ENCODE measurements around the gene LRRC8C. TPM values are rescaled to one million over a fixed set of nuclear protein-coding genes. Genes with fewer than 3 reads are reported as not detected.
A peak's percentile ranks its signal among the peaks of the same experiment; 100 is the strongest.

LRRC8C gene
- total and polyA plus RNA-seq, 11 donors = 3.2 to 16.3 (median 9.2) TPM

- H3K4me3 ChIP-seq = no peak overlapping the region
- H3K27me3 ChIP-seq = no peaks in the 10 kb centered on the region
- peak overlapping the region in 4 of 12 donors; percentile 9 to 85 (median 16) for H3K27ac ChIP-seq
- ATAC-seq (no peak), DNase-seq (no peak)
- H3K4me1 ChIP-seq = peaks cover 0 to 56% (median 14%) of the 10 kb centered on the region in 12 donors
- H3K9me3 ChIP-seq = no peaks in the 10 kb centered on the region
- no peaks in the 10 kb centered on the region for H3K36me3 ChIP-seq
- intact Hi-C loops (cut with DNase I) = no loop called here
- TF ChIP-seq POLR2A (IDR thresholded peaks at IDR 0.05) = no peak
- no peak for TF ChIP-seq CTCF (IDR thresholded peaks at IDR 0.05)
Observed at GRCh38 chr1:89753761-89754160, 120.8 kb downstream of the LRRC8C start.

- intact Hi-C loops (cut with DNase I) = no loop called here
- ATAC-seq (peak in 1 of 4 donors; percentile 41), DNase-seq (no peak)
- no peaks in the 10 kb centered on the region for H3K36me3 ChIP-seq
- TF ChIP-seq POLR2A (IDR thresholded peaks at IDR 0.05) (no peak), CTCF (IDR thresholded peaks at IDR 0.05) (no peak)
- peak overlapping the region in 4 of 12 donors; percentile 9 to 85 (median 16) for H3K27ac ChIP-seq
- peaks cover 0 to 64% (median 17%) of the 10 kb centered on the region in 12 donors for H3K4me1 ChIP-seq
- H3K9me3 ChIP-seq = no peaks in the 10 kb centered on the region
- 84 to 89% (median 87%) methylated on average over 2 of the region's 2 CpGs for WGBS, 4 donors
- H3K4me3 ChIP-seq = no peak overlapping the region
- H3K27me3 ChIP-seq = no peaks in the 10 kb centered on the region
Observed at GRCh38 chr1:89754518-89754917, 121.6 kb downstream of the LRRC8C start.

- no peak for DNase-seq
- H3K36me3 ChIP-seq = no peaks in the 10 kb centered on the region
- intact Hi-C loops (cut with DNase I) = loop anchor here in 2 of 10 donors (1.0 to 5.0 kb wide), 2 partner anchors 12 to 33 kb away; no protein-coding TSS in a partner anchor
- H3K4me1 ChIP-seq = peaks cover 0 to 75% (median 21%) of the 10 kb centered on the region in 12 donors
- ATAC-seq = no peak
- H3K27ac ChIP-seq = peak overlapping the region in 1 of 12 donors; percentile 85
- WGBS, 4 donors = 88 to 96% (median 89%) methylated on average over 3 of the region's 3 CpGs
- TF ChIP-seq POLR2A (IDR thresholded peaks at IDR 0.05) (no peak), CTCF (IDR thresholded peaks at IDR 0.05) (no peak)
- H3K4me3 ChIP-seq = no peak overlapping the region
- H3K9me3 ChIP-seq = no peaks in the 10 kb centered on the region
- no peaks in the 10 kb centered on the region for H3K27me3 ChIP-seq
Observed at GRCh38 chr1:89755591-89755990, 122.7 kb downstream of the LRRC8C start.

- Histone ChIP-seq H3K27ac (peak overlapping the region in 11 of 12 donors; percentile 8 to 85 (median 61)), H3K9me3 (no peaks in the 10 kb centered on the region), H3K4me3 (peak overlapping the region in 6 of 12 donors; percentile 4 to 35 (median 14)), H3K36me3 (no peaks in the 10 kb centered on the region), H3K4me1 (peaks cover 0 to 94% (median 36%) of the 10 kb centered on the region in 12 donors), H3K27me3 (no peaks in the 10 kb centered on the region)
- intact Hi-C loops (cut with DNase I) = loop anchor here in 2 of 10 donors (5.0 kb wide), 1 partner anchor 35 kb away; no protein-coding TSS in a partner anchor
- DNase-seq = peak; percentile 44 to 71 (median 62)
- ATAC-seq = peak; percentile 47 to 75 (median 70)
- WGBS, 4 donors = 33 to 46% (median 43%) methylated on average over 5 of the region's 5 CpGs
- TF ChIP-seq CTCF (IDR thresholded peaks at IDR 0.05) (no peak), POLR2A (IDR thresholded peaks at IDR 0.05) (no peak)
Observed at GRCh38 chr1:89757532-89757931, 124.6 kb downstream of the LRRC8C start.

Data from heart left ventricle (tissue), 16 donors.